ENCODE data around the gene TPM1. TPM values are rescaled to one million over a fixed set of nuclear protein-coding genes. Genes with fewer than 3 reads are reported as not detected.
A peak's percentile ranks its signal among the peaks of the same experiment; 100 is the strongest.

The TPM1 gene
- total and polyA plus RNA-seq, 2 of the 4 experiments (the other 2 are of a cell fraction): 661 to 1,623 TPM

DNA sequence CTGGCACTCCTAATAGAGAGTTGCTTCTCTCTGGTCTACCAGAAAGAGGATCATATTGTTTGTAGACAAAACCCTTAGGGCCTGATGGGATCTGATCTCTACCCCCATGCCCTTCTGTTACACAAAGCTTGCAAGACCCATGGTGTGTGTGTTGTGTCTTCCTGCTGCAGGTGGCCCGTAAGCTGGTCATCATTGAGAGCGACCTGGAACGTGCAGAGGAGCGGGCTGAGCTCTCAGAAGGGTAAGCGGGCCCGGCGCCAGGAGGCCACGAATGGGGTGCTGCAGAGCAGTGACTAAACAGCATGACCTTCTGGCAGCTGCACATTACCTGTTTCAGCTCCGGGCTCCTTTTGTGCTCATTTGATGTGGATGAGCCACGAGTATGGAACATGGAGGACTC lies 18.2 kb downstream of the TPM1 start:
- peaks cover 32 to 90% of the 10 kb centered on the region in 2 experiments for H3K79me1 ChIP-seq (ENCODE audit: low read depth in 1 of 2, low read length in 2 of 2)
- H3K36me3 ChIP-seq (ENCODE audit: control insufficient read depth, insufficient read depth, low read length): peaks cover 70% of the 10 kb centered on the region
- peak overlapping the region in 1 of 2 experiments; percentile 18; a peak in 1 of 4 replicates for H4K8ac ChIP-seq (ENCODE audit: low read depth in 2 of 2, low read length in 2 of 2)
- no peak overlapping the region for H3K4me2 ChIP-seq (ENCODE audit: low read depth, low read length)
- H3K27me3 ChIP-seq (ENCODE audit: control insufficient read depth, insufficient read depth, low read length): no peaks in the 10 kb centered on the region
- no TSS peak for BruUV-seq (replicated peaks)
- intact Hi-C loops (cut with micrococcal nuclease) (no loop called here), dilution Hi-C loops (cut with HindIII; ENCODE audit: low sequenced_read_pairs, unreplicated experiment) (no loop called here), in situ Hi-C loops (cut with MboI; ENCODE audit: low sequenced_read_pairs) (no loop called here)
- H3K4ac ChIP-seq (ENCODE audit: low read depth, low read length): no peak overlapping the region
- ATAC-seq (ENCODE audit: low read depth) (no peak), DNase-seq (no peak)
- no peak overlapping the region for H2BK120ac ChIP-seq (ENCODE audit: low read depth, low read length)
- TF ChIP-seq POLR2A (IDR thresholded peaks at IDR 0.05; ENCODE audit: low read depth, low read length) (peak; percentile 28; the same call in 1 of the 2 replicates), MXI1 (IDR thresholded peaks at IDR 0.05; ENCODE audit: borderline replicate concordance, low read depth, low read length) (no peak)
- H3K4me1 ChIP-seq (ENCODE audit: control insufficient read depth, insufficient read depth, low read length): peaks cover 28% of the 10 kb centered on the region
- H4K20me1 ChIP-seq (ENCODE audit: insufficient read depth, low read length): peaks cover 91% of the 10 kb centered on the region
- no peaks in the 10 kb centered on the region for H3K9me3 ChIP-seq (ENCODE audit: control insufficient read depth, insufficient read depth, low read length)
- H3K9me1 ChIP-seq (ENCODE audit: insufficient read depth, low read length): peaks cover 24% of the 10 kb centered on the region
- H3K14ac ChIP-seq (replicated peaks; ENCODE audit: low read depth, low read length): 0 out of 2 replicates have a peak overlapping the region, but pooled peaks have one; percentile 7
- H2AFZ ChIP-seq (replicated peaks; ENCODE audit: low read length, poor library complexity): no peak overlapping the region
- peak overlapping the region; percentile 22 for H2AK9ac ChIP-seq (replicated peaks; ENCODE audit: low read depth, low read length, poor library complexity)
- no peak overlapping the region for H4K5ac ChIP-seq (ENCODE audit: low read depth, low read length)
- H3K18ac ChIP-seq (ENCODE audit: low read depth, low read length): no peak overlapping the region
- H3K27ac ChIP-seq (ENCODE audit: insufficient read depth, low read length): peak overlapping the region; percentile 52; the same call in 1 of the 2 replicates
- no peak overlapping the region for H3K56ac ChIP-seq (ENCODE audit: extremely low read depth, insufficient read depth, low read length)
- H4K91ac ChIP-seq (ENCODE audit: insufficient read depth, low read depth, low read length): no peak overlapping the region
- WGBS, 2 experiments (ENCODE audit: extremely low coverage in 2 of 2, insufficient read length in 1 of 2): no CpG with 5 or more reads among the region's 10 CpGs
- H3K23ac ChIP-seq (ENCODE audit: low read depth, low read length): peak overlapping the region; percentile 35; the same call in 1 of the 2 replicates
- H3K9ac ChIP-seq (ENCODE audit: low read depth, low read length): no peak overlapping the region
- H2AK5ac ChIP-seq (ENCODE audit: low read depth, low read length): no peak overlapping the region
- ChIA-PET POLR2A (ENCODE audit: unreplicated experiment) (no interaction called here), CTCF (no interaction called here)
- no peak overlapping the region for H3K4me3 ChIP-seq (ENCODE audit: insufficient read depth, low read depth, low read length)
- H2BK15ac ChIP-seq (ENCODE audit: low read depth, low read length): no peak overlapping the region
- no peak overlapping the region for H2BK20ac ChIP-seq (ENCODE audit: low read depth, low read length)
- H2BK5ac ChIP-seq (ENCODE audit: low read depth, low read length, poor library complexity, severe bottlenecking): peak overlapping the region; percentile 61
